ENCODE results near the gene SPZ1.

The SPZ1 gene

DNA sequence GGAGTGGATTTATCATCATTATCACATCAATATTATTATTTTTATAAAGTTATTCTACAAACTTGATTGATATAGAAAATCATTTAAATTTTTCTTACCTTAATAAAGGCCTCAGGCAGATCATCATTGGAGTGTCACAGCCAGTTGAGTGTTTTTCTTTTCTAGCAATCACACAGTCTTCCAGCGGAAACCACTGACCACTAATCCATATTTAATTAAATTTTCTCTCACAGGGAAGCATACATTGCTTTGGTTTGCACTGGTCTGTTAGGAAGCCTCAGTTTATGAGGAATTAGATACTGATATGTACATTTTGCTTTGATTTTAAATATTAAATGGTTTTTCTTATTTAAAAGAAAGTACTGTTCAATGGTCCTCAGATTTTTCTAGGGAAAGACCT is 6.7 kb downstream of the SPZ1 start:
- no peak overlapping the region for H3K4me3 ChIP-seq (ENCODE audit: low read depth, low read length)
- TF ChIP-seq, protein P1, sequence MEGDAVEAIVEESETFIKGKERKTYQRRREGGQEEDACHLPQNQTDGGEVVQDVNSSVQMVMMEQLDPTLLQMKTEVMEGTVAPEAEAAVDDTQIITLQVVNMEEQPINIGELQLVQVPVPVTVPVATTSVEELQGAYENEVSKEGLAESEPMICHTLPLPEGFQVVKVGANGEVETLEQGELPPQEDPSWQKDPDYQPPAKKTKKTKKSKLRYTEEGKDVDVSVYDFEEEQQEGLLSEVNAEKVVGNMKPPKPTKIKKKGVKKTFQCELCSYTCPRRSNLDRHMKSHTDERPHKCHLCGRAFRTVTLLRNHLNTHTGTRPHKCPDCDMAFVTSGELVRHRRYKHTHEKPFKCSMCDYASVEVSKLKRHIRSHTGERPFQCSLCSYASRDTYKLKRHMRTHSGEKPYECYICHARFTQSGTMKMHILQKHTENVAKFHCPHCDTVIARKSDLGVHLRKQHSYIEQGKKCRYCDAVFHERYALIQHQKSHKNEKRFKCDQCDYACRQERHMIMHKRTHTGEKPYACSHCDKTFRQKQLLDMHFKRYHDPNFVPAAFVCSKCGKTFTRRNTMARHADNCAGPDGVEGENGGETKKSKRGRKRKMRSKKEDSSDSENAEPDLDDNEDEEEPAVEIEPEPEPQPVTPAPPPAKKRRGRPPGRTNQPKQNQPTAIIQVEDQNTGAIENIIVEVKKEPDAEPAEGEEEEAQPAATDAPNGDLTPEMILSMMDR (IDR thresholded peaks at IDR 0.05; ENCODE audit: low read depth, low read length, missing control alignments) = no peak
- in situ Hi-C loops (cut with HindIII; ENCODE audit: low sequenced_read_pairs) = no loop called here
- no peak for DNase-seq (ENCODE audit: low read depth)

DNA sequence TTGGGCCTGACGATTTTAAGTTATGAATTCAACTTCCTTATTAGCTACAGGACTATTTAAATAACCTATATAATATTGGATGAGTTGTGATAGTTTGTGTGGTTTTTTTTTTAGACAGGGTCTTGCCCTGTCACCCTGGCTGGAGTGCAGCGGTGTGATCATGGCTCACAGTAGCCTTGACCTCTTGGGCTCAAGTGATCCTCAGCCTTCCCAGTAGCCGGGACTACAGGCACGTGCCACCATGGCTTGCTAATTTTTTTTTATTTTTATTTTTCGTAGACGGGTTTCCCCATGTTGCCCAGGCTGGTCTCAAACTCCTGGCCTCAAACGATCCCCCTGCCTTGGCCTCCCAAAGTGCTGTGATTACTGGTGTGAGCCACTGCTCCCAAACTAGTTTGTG is 17.6 kb downstream of the SPZ1 start:
- TF ChIP-seq, protein P1 (IDR thresholded peaks at IDR 0.05; ENCODE audit: low read depth, low read length, missing control alignments) = no peak
- in situ Hi-C loops (cut with HindIII; ENCODE audit: low sequenced_read_pairs) = no loop called here
- no peak for DNase-seq (ENCODE audit: low read depth)
- H3K4me3 ChIP-seq (ENCODE audit: low read depth, low read length) = no peak overlapping the region

DNA sequence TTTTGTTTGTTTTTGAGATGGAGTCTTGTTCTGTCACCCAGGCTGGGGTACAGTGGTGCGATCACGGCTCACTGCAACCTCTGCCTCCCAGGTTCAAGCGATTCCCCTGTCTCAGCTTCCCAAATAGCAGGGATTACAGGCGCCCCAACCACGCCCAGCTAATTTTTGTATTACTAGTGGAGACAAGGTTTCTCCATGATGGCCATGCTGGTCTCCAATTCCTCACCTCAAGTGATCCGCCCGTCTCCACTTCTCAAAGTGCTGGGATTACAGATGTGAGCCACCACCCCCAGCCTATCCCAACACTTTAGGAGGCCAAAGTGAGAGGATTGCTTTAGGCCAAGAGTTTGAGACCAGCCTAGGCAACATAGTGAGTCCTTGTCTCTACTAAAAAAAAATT is 19.3 kb downstream of the SPZ1 start:
- in situ Hi-C loops (cut with HindIII; ENCODE audit: low sequenced_read_pairs) = no loop called here
- no peak overlapping the region for H3K4me3 ChIP-seq (ENCODE audit: low read depth, low read length)
- TF ChIP-seq, protein P1 (IDR thresholded peaks at IDR 0.05; ENCODE audit: low read depth, low read length, missing control alignments) = no peak

DNA sequence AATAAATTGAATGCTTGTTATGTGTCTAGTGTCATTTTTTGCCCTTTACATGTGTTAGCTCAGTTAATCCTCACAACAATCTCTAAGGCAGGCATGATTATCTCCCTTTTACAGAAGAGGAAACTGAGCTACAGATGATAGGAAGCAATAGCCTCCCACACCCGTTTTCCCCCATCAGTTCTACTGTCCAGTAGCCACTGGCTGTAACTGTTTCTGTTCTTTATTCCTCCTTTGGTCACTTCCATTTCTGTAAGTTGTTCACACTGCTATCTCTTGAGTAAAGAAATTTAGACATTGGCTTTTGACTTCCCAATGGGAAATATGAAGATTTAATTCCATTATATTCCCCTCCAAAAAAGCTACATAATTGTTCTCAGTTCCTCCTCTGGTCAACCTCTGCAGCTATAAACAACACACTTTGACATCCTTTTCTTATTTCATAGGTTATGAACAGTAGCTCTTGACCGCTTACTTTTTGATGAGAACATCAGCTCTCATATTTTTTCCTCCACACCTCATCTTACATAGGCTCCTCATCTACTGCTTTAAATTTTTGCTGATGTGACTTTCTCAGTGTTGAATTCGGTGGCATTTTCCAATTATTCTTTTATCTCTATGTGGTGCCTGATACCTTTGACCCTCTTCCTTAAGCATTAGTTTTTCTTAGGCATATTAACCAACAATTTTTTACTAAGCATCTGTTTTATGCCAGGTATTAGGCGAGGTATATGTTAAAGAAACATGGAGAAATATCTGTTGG is 21.4 kb downstream of the SPZ1 start:
- no peak for DNase-seq (ENCODE audit: low read depth)
- in situ Hi-C loops (cut with HindIII; ENCODE audit: low sequenced_read_pairs) = no loop called here
- TF ChIP-seq, protein P1 (IDR thresholded peaks at IDR 0.05; ENCODE audit: low read depth, low read length, missing control alignments) = no peak
- no peak overlapping the region for H3K4me3 ChIP-seq (ENCODE audit: low read depth, low read length)

More for the DNA sequence above, 19.3 kb downstream of the SPZ1 start:
- DNase-seq (ENCODE audit: low read depth) = no peak

DNA sequence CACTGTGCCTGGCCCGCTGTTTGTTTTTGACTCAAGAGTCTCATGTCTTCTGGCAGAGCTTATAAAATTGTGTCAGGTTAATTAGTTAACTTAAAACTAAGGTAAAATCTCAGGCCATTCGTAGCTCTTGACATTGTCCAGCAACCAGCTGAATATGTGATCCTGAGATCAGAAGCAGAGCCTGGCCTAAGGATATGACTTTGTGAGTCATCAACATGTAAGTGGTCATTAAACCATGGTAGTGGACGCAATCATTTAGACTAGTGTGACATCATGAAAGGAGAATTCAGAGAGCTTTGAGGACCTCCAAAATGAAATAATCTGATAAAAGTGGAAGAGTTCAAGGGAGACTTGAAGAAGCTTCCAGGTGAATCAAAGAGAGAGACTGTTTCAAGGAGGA is 23.3 kb downstream of the SPZ1 start:
- DNase-seq (ENCODE audit: low read depth) = no peak
- H3K4me3 ChIP-seq (ENCODE audit: low read depth, low read length) = no peak overlapping the region
- TF ChIP-seq, protein P1 (IDR thresholded peaks at IDR 0.05; ENCODE audit: low read depth, low read length, missing control alignments) = no peak
- in situ Hi-C loops (cut with HindIII; ENCODE audit: low sequenced_read_pairs) = no loop called here

DNA sequence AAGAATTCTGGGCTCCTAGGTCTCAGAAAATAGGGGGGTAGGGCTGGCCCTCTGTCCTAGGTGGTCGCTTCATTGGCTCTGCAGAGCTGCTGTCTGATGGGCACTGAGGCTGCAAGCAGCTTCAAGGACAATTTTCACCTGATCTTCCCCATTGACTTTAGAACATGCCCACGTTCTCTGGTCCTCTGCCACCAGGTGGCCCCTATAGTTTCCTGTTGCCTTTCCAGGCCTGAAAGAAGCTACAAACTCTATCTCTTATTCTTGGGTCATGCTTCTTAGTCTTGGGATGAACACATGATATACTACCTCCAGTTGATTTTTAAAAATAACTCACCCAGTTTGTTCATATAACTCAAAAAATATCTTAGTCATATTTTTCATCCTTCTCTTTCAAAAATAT is 26.3 kb downstream of the SPZ1 start:
- DNase-seq (ENCODE audit: low read depth) = no peak
- in situ Hi-C loops (cut with HindIII; ENCODE audit: low sequenced_read_pairs) = no loop called here
- H3K4me3 ChIP-seq (ENCODE audit: low read depth, low read length) = no peak overlapping the region
- TF ChIP-seq, protein P1 (IDR thresholded peaks at IDR 0.05; ENCODE audit: low read depth, low read length, missing control alignments) = peak; percentile 35

All from astrocyte of the cerebellum (primary cell).